ENCODE results near the gene PYDC2.
"Not testable (repeated sequence)": the region's sequence is repeated elsewhere in the genome, so short reads cannot be mapped to it uniquely, and the experiment has no call there.

The PYDC2 gene

DNA sequence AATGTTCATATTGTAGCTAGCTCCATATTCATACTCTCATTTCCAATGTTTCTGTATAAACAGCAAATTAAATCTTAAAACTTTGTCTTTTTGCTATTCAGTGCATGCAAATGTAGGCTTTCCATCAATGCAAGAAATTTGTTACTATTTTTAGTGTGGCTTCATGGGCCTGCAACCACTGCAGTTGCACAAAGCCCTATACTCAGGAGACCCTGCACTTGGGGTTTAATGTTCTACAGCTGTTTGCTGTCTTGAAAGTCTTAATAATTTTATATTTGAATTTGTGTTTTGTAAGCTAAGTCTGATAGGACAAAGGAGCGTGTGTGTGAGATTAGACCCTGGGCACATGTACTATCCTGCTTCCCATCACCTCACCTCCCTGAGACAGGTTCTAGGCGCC is 9.6 kb downstream of the PYDC2 start:
- DNase-seq: no peak

GRCh38 chr3:191473661-191474198 is 12.8 kb downstream of the PYDC2 start:
- DNase-seq: no peak

DNA sequence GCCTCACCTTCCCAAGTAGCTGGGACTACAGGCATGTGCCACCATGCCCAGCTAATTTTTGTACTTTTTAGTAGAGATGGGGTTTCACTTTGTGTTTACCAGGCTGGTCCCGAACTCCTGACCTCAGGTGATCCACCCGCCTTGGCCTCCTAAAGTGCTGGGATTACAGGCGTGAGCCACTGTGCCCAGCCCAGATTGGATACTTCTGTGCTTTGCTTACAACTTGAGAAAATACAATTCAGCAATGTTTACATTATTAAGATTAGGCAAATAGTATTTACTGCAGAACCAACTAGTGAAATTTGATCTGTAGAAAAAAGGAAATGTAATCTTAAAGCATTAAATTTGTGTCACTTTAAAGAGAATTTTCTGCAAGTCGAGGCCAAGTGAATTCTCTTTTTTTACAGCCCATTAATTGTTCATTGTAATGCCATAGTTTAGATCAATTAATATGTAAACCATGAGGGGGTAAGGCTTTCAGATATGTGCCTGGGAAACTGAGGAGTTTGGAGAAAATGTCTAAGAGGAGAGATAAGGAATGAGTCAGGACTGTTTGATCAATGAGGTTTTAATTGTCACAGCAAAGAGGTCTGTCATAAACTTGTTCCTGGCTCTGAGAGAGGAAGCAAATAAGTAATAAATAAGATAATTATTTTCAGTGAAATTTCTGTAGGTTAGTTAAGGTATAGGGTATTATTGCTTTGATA is 15.3 kb downstream of the PYDC2 start:
- DNase-seq: no peak

GRCh38 chr3:191483994-191484393 is 23.0 kb downstream of the PYDC2 start:
- not testable (repeated sequence) for DNase-seq

GRCh38 chr3:191484461-191484860 is 23.5 kb downstream of the PYDC2 start:
- no peak for DNase-seq

DNA sequence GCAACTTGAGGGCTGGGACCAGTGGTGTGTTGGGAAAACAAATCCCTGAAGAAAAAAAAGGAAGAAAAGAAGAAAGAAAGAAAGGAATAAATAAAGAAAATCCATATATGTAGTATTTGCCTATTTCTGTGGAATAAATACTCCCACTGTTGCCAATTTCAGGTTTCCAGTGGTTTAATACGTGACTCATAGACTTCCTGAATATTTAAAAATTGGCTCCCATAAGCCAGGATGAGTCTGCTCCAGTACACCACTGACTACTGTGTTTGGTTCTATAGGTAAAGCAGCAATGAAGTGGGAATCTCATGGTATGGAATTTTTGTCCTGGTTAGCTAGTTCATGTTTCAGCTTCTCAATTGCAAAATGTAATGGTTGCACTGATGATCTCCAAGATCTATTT is 31.6 kb downstream of the PYDC2 start:
- no peak for DNase-seq

GRCh38 chr3:191493336-191493735 is 32.4 kb downstream of the PYDC2 start:
- no peak for DNase-seq

- DNase-seq: no peak
These were observed 38.5 kb downstream of the PYDC2 start for GRCh38 chr3:191499307-191500080.

- no peak for DNase-seq
These were observed 39.9 kb downstream of the PYDC2 start for GRCh38 chr3:191500892-191501291.

DNA sequence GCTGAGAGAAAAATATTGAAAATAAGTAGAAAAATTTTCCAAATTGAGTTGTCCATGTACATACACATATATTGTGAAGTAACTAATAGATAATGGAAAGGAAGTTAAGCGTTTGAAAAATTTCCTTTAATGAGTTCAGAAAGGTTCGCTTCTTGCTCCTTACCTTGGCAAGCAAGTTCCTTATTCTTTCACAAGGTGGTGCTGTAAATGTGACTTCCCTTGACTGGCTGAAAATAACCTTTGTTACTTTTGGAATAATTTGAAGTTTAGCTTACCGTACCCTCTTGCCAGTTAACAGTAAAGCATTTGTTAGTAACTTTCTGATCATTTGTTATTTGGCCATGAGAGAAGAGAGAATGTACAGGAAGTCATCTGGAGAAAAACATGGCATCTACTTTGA is 41.6 kb downstream of the PYDC2 start:
- DNase-seq: no peak

GRCh38 chr3:191509078-191509477 is 48.1 kb downstream of the PYDC2 start:
- DNase-seq: no peak
